GM19043 (cell line): ENCODE measurements around the gene MPND.
A peak's percentile ranks its signal among the peaks of the same experiment; 100 is the strongest.

Experiments used
- ATAC-seq: cut with Tn5 transposase; IDR thresholded peaks from one replicate; pipeline ENCODE4 v1.9.1; 2021; ENCODE audit warnings: low read depth; ENCODE audit not compliant: unreplicated experiment

Gene MPND

GRCh38 chr19:4363571-4364304 is 20.4 kb downstream of the MPND start:
- ATAC-seq = no peak

- no peak for ATAC-seq
These were observed 22.0 kb downstream of the MPND start for GRCh38 chr19:4365341-4365740.

- no peak for ATAC-seq
These were observed 22.7 kb downstream of the MPND start for GRCh38 chr19:4365791-4366665.

GRCh38 chr19:4366666-4367335 is 23.4 kb downstream of the MPND start:
- no peak for ATAC-seq

- no peak for ATAC-seq
These were observed 24.0 kb downstream of the MPND start for GRCh38 chr19:4367336-4367723.

- ATAC-seq = no peak
These were observed 24.4 kb downstream of the MPND start for GRCh38 chr19:4367781-4368127.

GRCh38 chr19:4368128-4368820 is 24.9 kb downstream of the MPND start:
- ATAC-seq = no peak

- ATAC-seq = peak; percentile 64
These were observed 25.9 kb downstream of the MPND start for GRCh38 chr19:4369109-4369887.

GRCh38 chr19:4369888-4370260 is 26.5 kb downstream of the MPND start:
- ATAC-seq = no peak

- no peak for ATAC-seq
These were observed 27.2 kb downstream of the MPND start for GRCh38 chr19:4370418-4371041.

- no peak for ATAC-seq
These were observed 28.1 kb downstream of the MPND start for GRCh38 chr19:4371247-4372164.

- ATAC-seq = no peak
These were observed 29.0 kb downstream of the MPND start for GRCh38 chr19:4372165-4373012.

- ATAC-seq = no peak
These were observed 29.6 kb downstream of the MPND start for GRCh38 chr19:4373013-4373367.

- ATAC-seq = no peak
These were observed 30.5 kb downstream of the MPND start for GRCh38 chr19:4373601-4374497.

- ATAC-seq = no peak
These were observed 31.3 kb downstream of the MPND start for GRCh38 chr19:4374498-4375163.
